Nephron progenitor cell (in vitro differentiated cells): ENCODE measurements around the gene DNAH7.
A peak's percentile ranks its signal among the peaks of the same experiment; 100 is the strongest.

Experiments used
- DNase-seq: peaks from one replicate; pipeline ENCODE4 v3.0.0; 2021
- H3K27ac Mint-ChIP-seq: 2 replicates; pipeline ENCODE4 v1.8.0; 2021; ENCODE audit warnings: mild to moderate bottlenecking, moderate library complexity, mixed read lengths
- H3K27me3 Mint-ChIP-seq: 2 replicates; pipeline ENCODE4 v1.8.0; 2021; ENCODE audit warnings: mild to moderate bottlenecking, low read depth, mixed read lengths; ENCODE audit not compliant: poor library complexity
- H3K36me3 Mint-ChIP-seq: 2 replicates; pipeline ENCODE4 v1.8.0; 2021; ENCODE audit warnings: low read depth, mixed read lengths
- H3K4me1 Mint-ChIP-seq: 2 replicates; pipeline ENCODE4 v1.8.0; 2021; ENCODE audit warnings: mixed read lengths
- H3K4me3 Mint-ChIP-seq: 2 replicates; pipeline ENCODE4 v1.8.0; 2021; ENCODE audit warnings: mild to moderate bottlenecking, moderate library complexity, mixed read lengths
- H3K9me3 Mint-ChIP-seq: 2 replicates; pipeline ENCODE4 v1.8.0; 2021; ENCODE audit warnings: mild to moderate bottlenecking, moderate library complexity, mixed read lengths
- CTCF ChIP-seq: fragments of 200-600 bp; sonication (generic); IDR thresholded peaks from 2 replicates; pipeline ENCODE4 v1.5.0; 2021; ENCODE audit warnings: antibody characterized with exemption

Gene DNAH7

DNA sequence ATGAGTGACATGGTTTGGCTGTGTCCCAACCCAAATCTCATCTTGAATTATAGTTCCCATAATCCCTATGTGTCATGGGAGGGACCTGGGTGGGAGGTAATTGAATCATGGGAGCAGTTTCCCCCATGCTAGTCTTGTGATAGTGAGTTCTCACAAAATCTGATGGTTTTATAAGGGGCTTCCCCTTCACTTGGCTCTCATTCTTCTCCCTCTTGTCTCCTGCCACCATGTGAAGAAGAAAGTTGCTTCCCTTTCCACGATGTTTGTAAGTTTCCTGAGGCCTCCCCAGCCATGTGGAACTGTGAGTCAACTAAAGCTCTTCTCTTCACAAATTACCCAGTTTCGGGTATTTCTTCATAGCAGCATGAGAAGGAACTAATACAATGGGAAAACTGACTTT, 14.0 kb downstream of the DNAH7 start:
- Mint-ChIP-seq H3K4me1 (no peaks in the 10 kb centered on the region), H3K27ac (peak overlapping the region; percentile 71), H3K36me3 (peaks cover 5% of the 10 kb centered on the region), H3K4me3 (no peak overlapping the region), H3K9me3 (no peaks in the 10 kb centered on the region), H3K27me3 (no peaks in the 10 kb centered on the region)
- DNase-seq: no peak
- no peak for TF ChIP-seq CTCF

- Mint-ChIP-seq H3K36me3 (no peaks in the 10 kb centered on the region), H3K4me3 (no peak overlapping the region), H3K4me1 (peaks cover 8% of the 10 kb centered on the region), H3K27ac (no peak overlapping the region), H3K27me3 (no peaks in the 10 kb centered on the region), H3K9me3 (peaks cover 1% of the 10 kb centered on the region)
- no peak for DNase-seq
- TF ChIP-seq CTCF: no peak
Measured at GRCh38 chr2:196046123-196046917, 22.3 kb downstream of the DNAH7 start.

GRCh38 chr2:196041786-196042185, 26.9 kb downstream of the DNAH7 start:
- no peak for TF ChIP-seq CTCF
- Mint-ChIP-seq H3K27ac (no peak overlapping the region), H3K9me3 (peaks cover 18% of the 10 kb centered on the region), H3K27me3 (peaks cover 3% of the 10 kb centered on the region), H3K36me3 (no peaks in the 10 kb centered on the region), H3K4me1 (peaks cover 8% of the 10 kb centered on the region), H3K4me3 (no peak overlapping the region)
- no peak for DNase-seq

GRCh38 chr2:196040218-196040617, 28.4 kb downstream of the DNAH7 start:
- no peaks in the 10 kb centered on the region for H3K36me3 Mint-ChIP-seq
- H3K9me3 Mint-ChIP-seq: peaks cover 18% of the 10 kb centered on the region
- no peak overlapping the region for H3K27ac Mint-ChIP-seq
- no peak overlapping the region for H3K4me3 Mint-ChIP-seq
- H3K4me1 Mint-ChIP-seq: no peaks in the 10 kb centered on the region
- peaks cover 3% of the 10 kb centered on the region for H3K27me3 Mint-ChIP-seq
- no peak for DNase-seq
- no peak for TF ChIP-seq CTCF

DNA sequence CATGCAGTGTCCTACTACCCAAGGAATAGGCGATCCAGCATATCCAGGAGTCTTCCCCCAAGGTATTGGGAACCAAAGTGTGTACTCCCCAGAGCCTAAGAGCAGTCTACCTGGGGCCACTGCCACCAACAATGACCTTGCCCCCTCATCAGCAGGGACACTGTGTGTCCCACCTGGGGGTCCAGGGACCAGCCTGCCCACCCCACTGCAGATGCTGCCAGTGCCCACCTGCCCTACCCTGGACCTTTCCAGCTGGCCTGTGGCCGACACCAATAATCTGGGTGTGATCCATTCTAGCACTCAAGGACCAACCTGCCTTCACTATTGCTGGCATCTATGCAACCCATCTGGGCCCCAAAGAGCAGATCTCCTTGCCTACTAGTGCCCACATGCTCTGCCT, 32.2 kb downstream of the DNAH7 start:
- H3K9me3 Mint-ChIP-seq: peaks cover 18% of the 10 kb centered on the region

More for the DNA sequence above, 32.2 kb downstream of the DNAH7 start:
- no peak for DNase-seq
- H3K27me3 Mint-ChIP-seq: peaks cover 3% of the 10 kb centered on the region
- H3K4me1 Mint-ChIP-seq: no peaks in the 10 kb centered on the region
- no peak overlapping the region for H3K4me3 Mint-ChIP-seq
- no peaks in the 10 kb centered on the region for H3K36me3 Mint-ChIP-seq
- no peak for TF ChIP-seq CTCF
- no peak overlapping the region for H3K27ac Mint-ChIP-seq
